Diencephalon (tissue), 1 donor: ENCODE measurements around the gene ADGRF1. TPM values are rescaled to one million over a fixed set of nuclear protein-coding genes. Genes with fewer than 3 reads are reported as not detected.

Source experiments
- total RNA-seq: library from RNA; depleted of rRNA; stranded (reverse); fragments of >200 nt; gene quantifications from one replicate; pipeline ENCODE4 v1.2.3, GENCODE V29; 2014

Gene ADGRF1
- under 0.01 TPM for total RNA-seq

DNA sequence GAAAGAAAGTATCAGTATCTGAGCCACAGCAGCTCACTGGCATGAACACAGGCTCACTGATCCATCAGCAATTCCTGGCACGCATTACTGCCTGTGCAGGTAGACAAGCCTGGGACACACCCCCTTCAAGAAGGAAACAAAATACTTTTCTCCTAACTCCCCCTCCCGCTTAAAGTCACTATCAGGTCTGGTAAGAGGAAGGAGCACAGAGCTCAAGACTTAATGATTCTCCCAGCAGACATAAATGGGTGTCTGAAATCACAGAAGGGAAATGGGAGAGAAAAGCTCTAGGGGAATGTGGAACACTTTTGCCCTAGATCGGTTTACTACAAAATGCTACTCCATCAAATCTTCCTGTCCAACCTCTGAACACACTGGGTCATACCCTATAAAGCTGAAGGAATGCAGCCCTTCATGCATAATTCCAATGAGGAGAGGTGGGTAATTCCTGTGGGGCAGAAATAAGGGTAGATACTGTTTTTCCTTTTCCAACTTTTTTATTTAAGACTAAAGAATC, at the start of gene ADGRF1:
TSS of gene ADGRF1 (minus strand) at position 58 of the 517 bp plus-strand sequence. CDS start 13,271 bp downstream, outside the sequence.

Other genes starting within 250 kb of the ADGRF1 start
- not detected for gene MEP1A, start 248.9 kb downstream of the ADGRF1 start, total RNA-seq
- gene ADGRF5, start 120.4 kb downstream of the ADGRF1 start, total RNA-seq, result 9.9 TPM